NK-92 (cell line): ENCODE measurements around the gene TLCD4.

Experiments
- DNase-seq: peaks from one replicate; lab custom pipeline; 2025; ENCODE audit not compliant: unreplicated experiment; lab: John Stamatoyannopoulos, UW

TLCD4 gene

GRCh38 chr1:95094923-95095322 is 22.2 kb upstream of the TLCD4 start:
- no peak for DNase-seq

GRCh38 chr1:95095833-95096217 is 21.3 kb upstream of the TLCD4 start:
- no peak for DNase-seq

- DNase-seq, result no peak
Measured at GRCh38 chr1:95096218-95096841, 20.8 kb upstream of the TLCD4 start.

GRCh38 chr1:95097426-95097825 is 19.7 kb upstream of the TLCD4 start:
- DNase-seq, result no peak

GRCh38 chr1:95098196-95098595 is 19.0 kb upstream of the TLCD4 start:
- DNase-seq, result no peak

GRCh38 chr1:95108792-95109191 is 8.4 kb upstream of the TLCD4 start:
- DNase-seq, result no peak

- no peak for DNase-seq
Measured at GRCh38 chr1:95111014-95111413, 6.1 kb upstream of the TLCD4 start.

- DNase-seq, result no peak
Measured at GRCh38 chr1:95113684-95114083, 3.5 kb upstream of the TLCD4 start.

- DNase-seq, result no peak
Measured at GRCh38 chr1:95115708-95116137, 1.4 kb upstream of the TLCD4 start.

GRCh38 chr1:95116580-95117206 is 462 bp upstream of the TLCD4 start:
- DNase-seq, result no peak

GRCh38 chr1:95118067-95118499 is 928 bp downstream of the TLCD4 start:
- no peak for DNase-seq

GRCh38 chr1:95118710-95119109 is 1.6 kb downstream of the TLCD4 start:
- no peak for DNase-seq

- no peak for DNase-seq
Measured at GRCh38 chr1:95119273-95119672, 2.1 kb downstream of the TLCD4 start.

- no peak for DNase-seq
Measured at GRCh38 chr1:95122151-95122697, 5.1 kb downstream of the TLCD4 start.

- no peak for DNase-seq
Measured at GRCh38 chr1:95124342-95124741, 7.2 kb downstream of the TLCD4 start.

- no peak for DNase-seq
Measured at GRCh38 chr1:95126366-95126765, 9.2 kb downstream of the TLCD4 start.

- no peak for DNase-seq
Measured at GRCh38 chr1:95126846-95127245, 9.7 kb downstream of the TLCD4 start.

- no peak for DNase-seq
Measured at GRCh38 chr1:95127380-95127779, 10.2 kb downstream of the TLCD4 start.

GRCh38 chr1:95132762-95133161 is 15.6 kb downstream of the TLCD4 start:
- DNase-seq, result no peak

- no peak for DNase-seq
Measured at GRCh38 chr1:95133687-95134086, 16.5 kb downstream of the TLCD4 start.

- DNase-seq, result no peak
Measured at GRCh38 chr1:95138223-95138622, 21.1 kb downstream of the TLCD4 start.

GRCh38 chr1:95139039-95139438 is 21.9 kb downstream of the TLCD4 start:
- DNase-seq, result no peak

- DNase-seq, result no peak
Measured at GRCh38 chr1:95140791-95141190, 23.6 kb downstream of the TLCD4 start.
